Measurements from ENCODE around the gene MBD3L2B.

- TF ChIP-seq CTCF (conservative IDR thresholded peaks at IDR 0.05; ENCODE audit: low read length) (no peak), EZH2phosphoT487 (IDR thresholded peaks at IDR 0.05; ENCODE audit: borderline replicate concordance, low read depth, low read length) (no peak)
Observed at GRCh38 chr19:7068599-7068998, 47.4 kb upstream of the MBD3L2B start.
